Endothelial cell of umbilical vein (primary cell): ENCODE data around the gene CD109.

Source experiments
- CTCF ChIP-seq, 2 donors: IDR thresholded peaks; 1 replicate in 1 of 2; 2 replicates in 1 of 2; pipeline ENCODE4 v1.5.1; 2011; ENCODE audit warnings: low read length in 2 of 2, mild to moderate bottlenecking in 2 of 2, moderate library complexity in 2 of 2, control low read depth in 1 of 2, inconsistent platforms in 1 of 2, low read depth in 1 of 2; ENCODE audit not compliant: insufficient read depth in 1 of 2; ENCODE audit errors: extremely low read depth in 1 of 2
- EZH2 ChIP-seq: IDR thresholded peaks from 2 replicates; pipeline ENCODE4 v1.6.1; 2012; ENCODE audit warnings: borderline replicate concordance, low read depth, mild to moderate bottlenecking, moderate library complexity, low read length, inconsistent platforms; ENCODE audit not compliant: severe bottlenecking
- FOS ChIP-seq: IDR thresholded peaks from 2 replicates; pipeline ENCODE4 v1.6.1; 2011; ENCODE audit warnings: mild to moderate bottlenecking, low read length, moderate library complexity, borderline replicate concordance; ENCODE audit not compliant: insufficient read depth
- JUN ChIP-seq: IDR thresholded peaks from 2 replicates; pipeline ENCODE4 v1.6.1; 2011; ENCODE audit warnings: borderline replicate concordance, low read depth; ENCODE audit not compliant: insufficient read length, insufficient read depth
- MYC ChIP-seq: IDR thresholded peaks from one replicate; pipeline ENCODE4 v1.6.1; 2011; ENCODE audit warnings: mild to moderate bottlenecking, low read depth, low read length
- POLR2A ChIP-seq: IDR thresholded peaks from 2 replicates; pipeline ENCODE4 v1.6.1; 2012; ENCODE audit warnings: low read depth, mild to moderate bottlenecking, control low read depth, low read length
- POLR2AphosphoS5 ChIP-seq: IDR thresholded peaks from 2 replicates; pipeline ENCODE4 v1.6.1; 2012; ENCODE audit warnings: low read depth, mild to moderate bottlenecking, control low read depth, low read length, moderate library complexity; ENCODE audit not compliant: insufficient read depth
- TF ChIP-seq, protein P1 (sequence below): IDR thresholded peaks from 2 replicates; pipeline ENCODE4 v1.6.1; 2011; ENCODE audit not compliant: insufficient read depth, insufficient read length

GRCh38 chr6:73655341-73655917, 40.6 kb upstream of the CD109 start:
- TF ChIP-seq CTCF (IDR thresholded peaks at IDR 0.05; ENCODE audit: extremely low read depth in 1 of 2, insufficient read depth in 1 of 2, low read depth in 1 of 2, low read length in 2 of 2) (no peak), JUN (no peak), POLR2A (no peak), POLR2AphosphoS5 (no peak), EZH2 (no peak), MYC (no peak), FOS (no peak)
- TF ChIP-seq, protein P1, sequence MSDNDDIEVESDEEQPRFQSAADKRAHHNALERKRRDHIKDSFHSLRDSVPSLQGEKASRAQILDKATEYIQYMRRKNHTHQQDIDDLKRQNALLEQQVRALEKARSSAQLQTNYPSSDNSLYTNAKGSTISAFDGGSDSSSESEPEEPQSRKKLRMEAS: no peak
